ENCODE results near the gene DCLK2.

Gene DCLK2

DNA sequence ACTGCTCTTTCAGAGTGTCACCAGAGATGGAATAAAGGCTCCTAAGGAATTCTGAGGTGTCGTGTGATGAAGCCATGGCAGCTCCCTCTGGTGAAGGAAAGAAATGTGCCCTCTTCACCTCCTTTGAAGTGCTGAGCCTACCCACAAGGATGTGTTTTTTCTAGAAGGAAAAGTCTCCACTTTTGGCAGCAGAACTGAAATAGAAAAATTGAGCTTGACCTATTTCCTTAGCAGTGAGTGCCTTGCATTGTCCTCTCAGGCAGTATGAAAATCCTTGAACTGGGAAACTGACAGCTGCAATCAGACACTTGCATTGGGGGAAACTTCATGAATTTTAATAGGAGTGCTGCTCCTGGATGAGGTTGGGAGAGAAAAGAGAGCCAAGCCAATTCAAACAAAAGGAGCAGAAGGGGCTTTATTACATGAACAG lies 95.2 kb downstream of the DCLK2 start:
- H3K27ac ChIP-seq (ENCODE audit: low read depth, low read length, poor library complexity, severe bottlenecking) = no peak overlapping the region
- no peaks in the 10 kb centered on the region for H3K4me1 ChIP-seq (ENCODE audit: insufficient read depth, low read length, severe bottlenecking)
- no peak overlapping the region for H3K4me3 ChIP-seq (ENCODE audit: low read depth, low read length, poor library complexity, severe bottlenecking)
- no peak for TF ChIP-seq EZH2 (IDR thresholded peaks at IDR 0.05; ENCODE audit: borderline replicate concordance, low read length)
- H3K79me2 ChIP-seq (ENCODE audit: insufficient read depth, low read length) = no peaks in the 10 kb centered on the region
- no peaks in the 10 kb centered on the region for H3K9me3 ChIP-seq (ENCODE audit: low read length)
- no peak overlapping the region for H3K4me2 ChIP-seq (ENCODE audit: low read length)
- no peak overlapping the region for H2AFZ ChIP-seq (ENCODE audit: low read length)
- no peaks in the 10 kb centered on the region for H3K36me3 ChIP-seq (ENCODE audit: insufficient read depth, low read length)
- H3K9ac ChIP-seq (ENCODE audit: low read length) = no peak overlapping the region
- H4K20me1 ChIP-seq (ENCODE audit: insufficient read depth, low read length) = no peaks in the 10 kb centered on the region
- H3F3A ChIP-seq (ENCODE audit: insufficient read depth, low read length) = no peaks in the 10 kb centered on the region
- H3K27me3 ChIP-seq (ENCODE audit: insufficient read depth, low read length) = no peaks in the 10 kb centered on the region
- no peaks in the 10 kb centered on the region for H3K9me2 ChIP-seq (ENCODE audit: low read depth, low read length)

DNA sequence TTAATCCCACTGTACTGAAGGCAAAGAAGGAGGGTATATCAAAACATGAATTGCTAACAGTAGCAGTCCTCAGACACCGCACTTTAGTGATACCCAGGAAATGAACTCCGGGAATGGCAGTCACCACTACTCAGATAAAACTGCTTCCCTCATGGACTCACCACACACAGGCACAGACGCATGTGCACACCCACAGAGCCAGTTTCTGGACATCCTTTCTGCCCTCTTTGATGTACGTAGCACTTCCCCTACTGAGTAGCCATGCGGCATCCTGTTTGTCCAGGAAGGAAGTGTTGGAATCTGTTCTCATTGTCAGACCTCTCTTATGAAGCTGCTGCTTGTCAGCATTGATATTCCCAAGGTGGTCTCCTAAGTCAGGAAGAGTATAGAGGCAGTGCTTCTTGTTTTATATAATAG lies 95.7 kb downstream of the DCLK2 start:
- H3K9ac ChIP-seq (ENCODE audit: low read length) = no peak overlapping the region
- H3K4me1 ChIP-seq (ENCODE audit: insufficient read depth, low read length, severe bottlenecking) = no peaks in the 10 kb centered on the region
- no peaks in the 10 kb centered on the region for H3K9me3 ChIP-seq (ENCODE audit: low read length)
- H3K79me2 ChIP-seq (ENCODE audit: insufficient read depth, low read length) = no peaks in the 10 kb centered on the region
- H3K4me2 ChIP-seq (ENCODE audit: low read length) = no peak overlapping the region
- no peaks in the 10 kb centered on the region for H3K9me2 ChIP-seq (ENCODE audit: low read depth, low read length)
- TF ChIP-seq CTCF (IDR thresholded peaks at IDR 0.05; ENCODE audit: low read length) (no peak), EZH2 (IDR thresholded peaks at IDR 0.05; ENCODE audit: borderline replicate concordance, low read length) (no peak)
- no peaks in the 10 kb centered on the region for H3F3A ChIP-seq (ENCODE audit: insufficient read depth, low read length)
- no peak overlapping the region for H3K4me3 ChIP-seq (ENCODE audit: low read depth, low read length, poor library complexity, severe bottlenecking)
- no peaks in the 10 kb centered on the region for H4K20me1 ChIP-seq (ENCODE audit: insufficient read depth, low read length)
- H3K27ac ChIP-seq (ENCODE audit: low read depth, low read length, poor library complexity, severe bottlenecking) = no peak overlapping the region
- H3K27me3 ChIP-seq (ENCODE audit: insufficient read depth, low read length) = no peaks in the 10 kb centered on the region
- no peak overlapping the region for H2AFZ ChIP-seq (ENCODE audit: low read length)
- H3K36me3 ChIP-seq (ENCODE audit: insufficient read depth, low read length) = no peaks in the 10 kb centered on the region

GRCh38 chr4:150176547-150176946 lies 98.3 kb downstream of the DCLK2 start:
- no peak overlapping the region for H2AFZ ChIP-seq (ENCODE audit: low read length)
- H3K36me3 ChIP-seq (ENCODE audit: insufficient read depth, low read length) = no peaks in the 10 kb centered on the region
- H3K9ac ChIP-seq (ENCODE audit: low read length) = no peak overlapping the region
- no peaks in the 10 kb centered on the region for H3K9me2 ChIP-seq (ENCODE audit: low read depth, low read length)
- H3K27me3 ChIP-seq (ENCODE audit: insufficient read depth, low read length) = no peaks in the 10 kb centered on the region
- no peaks in the 10 kb centered on the region for H3K79me2 ChIP-seq (ENCODE audit: insufficient read depth, low read length)
- H3K27ac ChIP-seq (ENCODE audit: low read depth, low read length, poor library complexity, severe bottlenecking) = no peak overlapping the region
- no peak overlapping the region for H3K4me2 ChIP-seq (ENCODE audit: low read length)
- H3F3A ChIP-seq (ENCODE audit: insufficient read depth, low read length) = no peaks in the 10 kb centered on the region
- TF ChIP-seq EZH2 (IDR thresholded peaks at IDR 0.05; ENCODE audit: borderline replicate concordance, low read length) (no peak), CTCF (IDR thresholded peaks at IDR 0.05; ENCODE audit: low read length) (no peak)
- no peaks in the 10 kb centered on the region for H3K9me3 ChIP-seq (ENCODE audit: low read length)
- H3K4me3 ChIP-seq (ENCODE audit: low read depth, low read length, poor library complexity, severe bottlenecking) = no peak overlapping the region
- H3K4me1 ChIP-seq (ENCODE audit: insufficient read depth, low read length, severe bottlenecking) = no peaks in the 10 kb centered on the region
- no peaks in the 10 kb centered on the region for H4K20me1 ChIP-seq (ENCODE audit: insufficient read depth, low read length)

GRCh38 chr4:150178161-150178560 lies 99.9 kb downstream of the DCLK2 start:
- no peak overlapping the region for H3K4me2 ChIP-seq (ENCODE audit: low read length)
- no peaks in the 10 kb centered on the region for H3F3A ChIP-seq (ENCODE audit: insufficient read depth, low read length)
- no peak overlapping the region for H3K27ac ChIP-seq (ENCODE audit: low read depth, low read length, poor library complexity, severe bottlenecking)

More at GRCh38 chr4:150178161-150178560, 99.9 kb downstream of the DCLK2 start:
- Histone ChIP-seq H4K20me1 (ENCODE audit: insufficient read depth, low read length) (no peaks in the 10 kb centered on the region), H3K9me3 (ENCODE audit: low read length) (no peaks in the 10 kb centered on the region), H3K4me1 (ENCODE audit: insufficient read depth, low read length, severe bottlenecking) (no peaks in the 10 kb centered on the region), H3K4me3 (ENCODE audit: low read depth, low read length, poor library complexity, severe bottlenecking) (no peak overlapping the region), H3K36me3 (ENCODE audit: insufficient read depth, low read length) (no peaks in the 10 kb centered on the region), H3K27me3 (ENCODE audit: insufficient read depth, low read length) (no peaks in the 10 kb centered on the region), H3K9ac (ENCODE audit: low read length) (no peak overlapping the region), H3K79me2 (ENCODE audit: insufficient read depth, low read length) (no peaks in the 10 kb centered on the region), H3K9me2 (ENCODE audit: low read depth, low read length) (no peaks in the 10 kb centered on the region), H2AFZ (ENCODE audit: low read length) (no peak overlapping the region)
- TF ChIP-seq EZH2 (IDR thresholded peaks at IDR 0.05; ENCODE audit: borderline replicate concordance, low read length) = no peak
- TF ChIP-seq CTCF (IDR thresholded peaks at IDR 0.05; ENCODE audit: low read length) = no peak

Measured in OCI-LY1 (cell line).